ENCODE results near the gene AGBL1.

DNA sequence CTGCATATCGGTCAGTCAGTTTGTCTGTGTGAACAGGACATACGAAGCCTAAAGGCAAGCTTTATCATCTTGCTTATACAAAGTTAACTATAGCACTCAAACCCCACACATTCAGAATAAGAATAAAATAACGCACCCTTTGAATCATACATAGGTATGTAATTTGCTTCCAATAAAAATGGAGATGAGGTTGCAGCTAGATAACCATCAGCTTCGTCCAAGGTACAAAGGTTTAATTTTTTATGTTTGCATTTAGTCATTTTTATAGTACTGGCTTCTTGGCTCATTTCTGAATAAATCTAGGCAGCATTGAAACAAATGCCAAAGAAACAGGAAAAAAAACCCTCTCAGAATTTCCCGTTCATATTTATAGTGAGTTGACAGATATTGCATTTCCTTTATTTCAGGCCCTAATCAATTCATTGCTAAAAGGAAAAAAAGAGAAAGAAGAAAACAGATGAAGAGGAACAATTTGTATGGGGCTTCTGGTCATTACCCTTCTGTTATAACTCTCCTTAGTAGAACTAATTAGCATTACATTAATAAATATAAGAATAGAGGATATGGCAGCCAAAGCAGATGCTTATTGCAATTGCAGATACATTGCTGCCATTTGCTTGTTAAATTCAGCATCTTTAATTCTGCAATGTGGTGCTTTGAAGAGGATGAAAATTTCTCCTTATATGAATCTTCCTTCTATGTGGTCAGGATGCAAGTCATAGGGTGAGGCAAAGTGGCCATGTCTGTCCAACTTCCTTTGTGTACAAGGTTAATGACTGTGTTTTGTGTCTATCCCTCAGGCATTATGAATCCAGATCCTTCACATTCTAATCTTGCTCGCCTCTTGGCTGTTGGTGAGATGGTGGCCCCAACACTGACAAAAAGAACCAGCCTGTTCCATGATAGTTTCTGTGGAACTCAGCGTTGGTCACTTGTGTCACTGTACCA, 550.0 kb downstream of the AGBL1 start:
- TF ChIP-seq RAD21 (IDR thresholded peaks at IDR 0.05; ENCODE audit: low read depth) (no peak), CEBPB (IDR thresholded peaks at IDR 0.05) (no peak)

Measured in Ishikawa (cell line).